Right ventricle myocardium superior (tissue), 1 donor: ENCODE data around the gene EGFLAM. TPM values are rescaled to one million over a fixed set of nuclear protein-coding genes. Genes with fewer than 3 reads are reported as not detected.
A peak's percentile ranks its signal among the peaks of the same experiment; 100 is the strongest.

ENCODE experiments used
- ATAC-seq: fragments of 200-7000 bp; cut with Tn5 transposase; one replicate; pipeline ENCODE4 v1.9.1; 2020; ENCODE audit warnings: mild to moderate bottlenecking; ENCODE audit not compliant: poor library complexity
- DNase-seq: peaks from one replicate; pipeline ENCODE4 v3.0.0-alpha.2; 2020
- intact Hi-C: fragments of 100-400 bp; cut with DNase I; formaldehyde crosslinking; loops from one replicate; pipeline ENCODE4 v1.11.2; 2022
- total RNA-seq: library from RNA; stranded (reverse); fragmentation: NEBNext Ultra II Directional; extraction: Animal tissue kit (Norgen Biotek cat#: 25700); gene quantifications from one replicate; pipeline ENCODE4 v1.2.1, GENCODE V29; 2021
- donor health status: DM: no; HTN: yes; CAD: no; lungs with severe emphysema.

Gene EGFLAM
- total RNA-seq, 1 donor from 2014 or later = 9.1 TPM

GRCh38 chr5:38360323-38361061, 102.1 kb downstream of the EGFLAM start:
- ATAC-seq = no peak
- DNase-seq = no peak
- intact Hi-C loops = no loop called here

- no peak for ATAC-seq
- DNase-seq = no peak
- intact Hi-C loops = no loop called here
These were observed 104.4 kb downstream of the EGFLAM start for GRCh38 chr5:38362713-38363112.

GRCh38 chr5:38364825-38365224, 106.5 kb downstream of the EGFLAM start:
- DNase-seq (no peak), ATAC-seq (no peak)
- intact Hi-C loops = no loop called here

GRCh38 chr5:38367410-38367809, 109.1 kb downstream of the EGFLAM start:
- no peak for ATAC-seq
- no peak for DNase-seq
- intact Hi-C loops = no loop called here

- ATAC-seq = no peak
- intact Hi-C loops = no loop called here
- no peak for DNase-seq
These were observed 109.6 kb downstream of the EGFLAM start for GRCh38 chr5:38367966-38368365.

- no peak for DNase-seq
- ATAC-seq = peak; percentile 29
- intact Hi-C loops = loop anchor here (10.0 kb wide), 1 partner anchor 105 kb away; no protein-coding TSS in a partner anchor
These were observed 111.3 kb downstream of the EGFLAM start for GRCh38 chr5:38369692-38370091.

- ATAC-seq = peak; percentile 69
- no peak for DNase-seq
- intact Hi-C loops = loop anchor here (10.0 kb wide), 1 partner anchor 106 kb away; no protein-coding TSS in a partner anchor
These were observed 112.2 kb downstream of the EGFLAM start for GRCh38 chr5:38370358-38371100.

GRCh38 chr5:38371596-38371995, 113.2 kb downstream of the EGFLAM start:
- DNase-seq (no peak), ATAC-seq (no peak)
- intact Hi-C loops = loop anchor here (10.0 kb wide), 1 partner anchor 107 kb away; no protein-coding TSS in a partner anchor

- ATAC-seq (no peak), DNase-seq (no peak)
- intact Hi-C loops = loop anchor here (10.0 kb wide), 1 partner anchor 109 kb away; no protein-coding TSS in a partner anchor
These were observed 115.4 kb downstream of the EGFLAM start for GRCh38 chr5:38373743-38374142.

- intact Hi-C loops = loop anchor here (10.0 kb wide), 1 partner anchor 111 kb away; no protein-coding TSS in a partner anchor
- ATAC-seq (no peak), DNase-seq (no peak)
These were observed 117.1 kb downstream of the EGFLAM start for GRCh38 chr5:38375423-38375822.

GRCh38 chr5:38376404-38376803, 118.0 kb downstream of the EGFLAM start:
- ATAC-seq (no peak), DNase-seq (no peak)
- intact Hi-C loops = loop anchor here (10.0 kb wide), 1 partner anchor 112 kb away; no protein-coding TSS in a partner anchor

- ATAC-seq (no peak), DNase-seq (no peak)
- intact Hi-C loops = loop anchor here (10.0 kb wide), 1 partner anchor 114 kb away; no protein-coding TSS in a partner anchor
These were observed 120.2 kb downstream of the EGFLAM start for GRCh38 chr5:38378579-38378978.

- no peak for DNase-seq
- ATAC-seq = no peak
- intact Hi-C loops = loop anchor here (10.0 kb wide), 1 partner anchor 115 kb away; no protein-coding TSS in a partner anchor
These were observed 121.1 kb downstream of the EGFLAM start for GRCh38 chr5:38379350-38379937.

GRCh38 chr5:38380537-38380936, 122.2 kb downstream of the EGFLAM start:
- DNase-seq = no peak
- no peak for ATAC-seq
- intact Hi-C loops = no loop called here

- intact Hi-C loops = no loop called here
- ATAC-seq (no peak), DNase-seq (no peak)
These were observed 123.0 kb downstream of the EGFLAM start for GRCh38 chr5:38381361-38381760.

GRCh38 chr5:38382898-38383297, 124.5 kb downstream of the EGFLAM start:
- intact Hi-C loops = no loop called here
- ATAC-seq = peak; percentile 91
- peak; percentile 63 for DNase-seq

- intact Hi-C loops = no loop called here
- DNase-seq (no peak), ATAC-seq (no peak)
These were observed 125.3 kb downstream of the EGFLAM start for GRCh38 chr5:38383701-38384100.

- ATAC-seq = no peak
- no peak for DNase-seq
- intact Hi-C loops = no loop called here
These were observed 126.0 kb downstream of the EGFLAM start for GRCh38 chr5:38384396-38384795.

- intact Hi-C loops = no loop called here
- ATAC-seq = no peak
- no peak for DNase-seq
These were observed 128.8 kb downstream of the EGFLAM start for GRCh38 chr5:38387161-38387560.
